ENCODE data around the gene RTEL1. TPM values are rescaled to one million over a fixed set of nuclear protein-coding genes. Genes with fewer than 3 reads are reported as not detected.

The RTEL1 gene
- total and polyA plus RNA-seq, 2 donors (not counting 1 experiment from before 2014, with no cell fraction given) = 15.1 to 32.6 TPM

DNA sequence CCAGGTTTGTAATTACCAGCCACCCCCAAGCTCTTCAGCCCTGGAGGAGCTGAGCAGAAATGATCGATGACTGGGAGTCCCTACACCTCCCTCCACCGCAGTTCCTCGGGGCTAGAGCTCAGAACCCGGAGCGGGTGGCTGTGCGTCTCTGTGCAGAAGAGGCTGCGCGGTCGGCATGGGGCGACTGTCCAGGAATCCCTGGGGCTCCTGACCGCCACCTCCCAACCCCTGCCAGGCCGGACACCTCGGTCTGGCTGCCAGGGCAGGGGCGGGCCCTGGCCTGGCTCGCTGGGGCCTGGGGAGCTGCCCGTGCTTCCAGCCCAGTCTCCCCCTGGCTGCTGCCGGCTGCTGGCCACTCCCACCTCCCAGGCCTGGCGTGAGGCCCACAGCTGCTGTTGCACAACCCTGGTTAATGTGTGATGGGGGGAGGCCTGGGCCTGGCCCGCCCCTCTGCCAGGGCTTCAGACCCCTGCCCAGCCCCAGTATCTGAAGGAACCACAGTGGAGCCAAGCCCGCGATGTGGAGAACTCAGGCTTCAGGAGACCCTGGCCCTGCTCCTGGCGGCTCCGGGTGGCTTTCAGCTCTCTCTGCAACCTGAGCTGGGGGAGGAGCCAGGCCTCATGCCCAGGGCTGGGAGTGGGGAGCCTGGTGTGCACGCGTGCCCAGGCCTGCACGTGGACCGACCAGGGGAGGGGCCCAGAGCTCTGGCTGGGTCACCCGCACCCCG lies 82.7 kb downstream of the RTEL1 start:
- peak overlapping the region; percentile 68 for H3K4me3 Mint-ChIP-seq
- Histone ChIP-seq H2AFZ (ENCODE audit: insufficient read depth, low read depth, low read length, poor library complexity, severe bottlenecking) (peak overlapping the region; percentile 70), H4K20me1 (ENCODE audit: control insufficient read depth, insufficient read depth, low read length, poor library complexity, severe bottlenecking) (peaks cover 17% of the 10 kb centered on the region), H3K36me3 (replicated peaks in 1 of 2; ENCODE audit: control extremely low read depth in 1 of 2, control insufficient read depth in 1 of 2, extremely low read depth in 1 of 2, insufficient read depth in 2 of 2, low read length in 1 of 2) (peaks cover 0 to 4% of the 10 kb centered on the region in 2 experiments), H3K4me3 (ENCODE audit: control extremely low read depth in 1 of 5, extremely low read depth in 1 of 5, insufficient read depth in 1 of 5, low read depth in 2 of 5, low read length in 4 of 5) (peak overlapping the region; percentile 23 to 64 (median 50)), H3K27me3 (replicated peaks in 1 of 4; ENCODE audit: control extremely low read depth in 1 of 4, control insufficient read depth in 3 of 4, insufficient read depth in 4 of 4, low read length in 3 of 4) (no peaks in the 10 kb centered on the region), H3K4me2 (replicated peaks; ENCODE audit: low read depth, low read length, poor library complexity, severe bottlenecking) (peak overlapping the region; percentile 95), H3K9me3 (ENCODE audit: control extremely low read depth in 1 of 3, control insufficient read depth in 2 of 3, insufficient read depth in 1 of 3, low read length in 2 of 3) (no peaks in the 10 kb centered on the region), H3K9ac (ENCODE audit: low read length) (peak overlapping the region; percentile 68), H3K27ac (ENCODE audit: low read length in 2 of 2) (no peak overlapping the region), H3K79me2 (ENCODE audit: control insufficient read depth, insufficient read depth, low read length) (peaks cover 3% of the 10 kb centered on the region), H3K4me1 (ENCODE audit: control insufficient read depth in 2 of 2, insufficient read depth in 2 of 2, low read length in 2 of 2) (peaks cover 34 to 42% of the 10 kb centered on the region in 2 donors)
- H3K9me3 Mint-ChIP-seq (ENCODE audit: insufficient read depth) = no peaks in the 10 kb centered on the region
- POLR2A ChIA-PET = interaction anchor here (0.9 kb wide), 2 partner anchors 38 to 115 kb away, joined by 3 read pairs; no protein-coding TSS in a partner anchor
- H3K4me1 Mint-ChIP-seq = peaks cover 14% of the 10 kb centered on the region
- H3K27me3 Mint-ChIP-seq = no peaks in the 10 kb centered on the region
- WGBS (ENCODE audit: insufficient coverage) = 18% methylated on average over 22 of the region's 29 CpGs
- intact Hi-C loops (cut with micrococcal nuclease) = no loop called here
- CTCF ChIA-PET = interaction anchor here (0.9 kb wide), 1 partner anchor 33 kb away, joined by 3 read pairs; the partner anchor contains the start of genes ARFRP1 and ZGPAT
- ATAC-seq (ENCODE audit: low read depth) (no peak), DNase-seq (peak; percentile 45)
- no peak overlapping the region for H3K27ac Mint-ChIP-seq
- no peak for TF ChIP-seq EZH2 (IDR thresholded peaks at IDR 0.05; ENCODE audit: borderline replicate concordance, insufficient read depth, low read depth, low read length, poor library complexity, severe bottlenecking)
- TF ChIP-seq, protein P1, sequence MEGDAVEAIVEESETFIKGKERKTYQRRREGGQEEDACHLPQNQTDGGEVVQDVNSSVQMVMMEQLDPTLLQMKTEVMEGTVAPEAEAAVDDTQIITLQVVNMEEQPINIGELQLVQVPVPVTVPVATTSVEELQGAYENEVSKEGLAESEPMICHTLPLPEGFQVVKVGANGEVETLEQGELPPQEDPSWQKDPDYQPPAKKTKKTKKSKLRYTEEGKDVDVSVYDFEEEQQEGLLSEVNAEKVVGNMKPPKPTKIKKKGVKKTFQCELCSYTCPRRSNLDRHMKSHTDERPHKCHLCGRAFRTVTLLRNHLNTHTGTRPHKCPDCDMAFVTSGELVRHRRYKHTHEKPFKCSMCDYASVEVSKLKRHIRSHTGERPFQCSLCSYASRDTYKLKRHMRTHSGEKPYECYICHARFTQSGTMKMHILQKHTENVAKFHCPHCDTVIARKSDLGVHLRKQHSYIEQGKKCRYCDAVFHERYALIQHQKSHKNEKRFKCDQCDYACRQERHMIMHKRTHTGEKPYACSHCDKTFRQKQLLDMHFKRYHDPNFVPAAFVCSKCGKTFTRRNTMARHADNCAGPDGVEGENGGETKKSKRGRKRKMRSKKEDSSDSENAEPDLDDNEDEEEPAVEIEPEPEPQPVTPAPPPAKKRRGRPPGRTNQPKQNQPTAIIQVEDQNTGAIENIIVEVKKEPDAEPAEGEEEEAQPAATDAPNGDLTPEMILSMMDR (IDR thresholded peaks at IDR 0.05) = no peak

DNA sequence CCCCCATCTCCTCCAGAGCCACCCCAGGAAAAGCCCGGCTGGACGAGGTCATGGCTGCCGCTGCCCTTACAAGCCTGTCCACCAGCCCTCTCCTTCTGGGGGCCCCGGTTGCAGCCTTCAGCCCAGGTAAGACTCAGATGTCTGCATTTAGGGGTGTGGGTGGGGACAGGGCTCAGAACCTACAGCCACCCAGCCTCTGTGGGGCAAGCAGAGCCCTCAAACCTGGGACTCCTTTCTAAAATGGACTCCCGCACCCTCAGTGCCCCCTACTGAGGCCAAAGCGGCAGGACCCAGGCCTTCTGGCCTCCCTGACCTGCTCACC lies 83.2 kb downstream of the RTEL1 start:
- Mint-ChIP-seq H3K27me3 (no peaks in the 10 kb centered on the region), H3K27ac (no peak overlapping the region), H3K4me3 (peak overlapping the region; percentile 49), H3K9me3 (ENCODE audit: insufficient read depth) (no peaks in the 10 kb centered on the region), H3K4me1 (peaks cover 9% of the 10 kb centered on the region)
- no peak overlapping the region for H2AFZ ChIP-seq (ENCODE audit: insufficient read depth, low read depth, low read length, poor library complexity, severe bottlenecking)
- H3K4me2 ChIP-seq (replicated peaks; ENCODE audit: low read depth, low read length, poor library complexity, severe bottlenecking) = peak overlapping the region; percentile 95
- peaks cover 28 to 36% of the 10 kb centered on the region in 2 donors for H3K4me1 ChIP-seq (ENCODE audit: control insufficient read depth in 2 of 2, insufficient read depth in 2 of 2, low read length in 2 of 2)
- no peak for DNase-seq
- POLR2A ChIA-PET = interaction anchor here (0.9 kb wide), 2 partner anchors 39 to 116 kb away, joined by 3 read pairs; no protein-coding TSS in a partner anchor
- peaks cover 17% of the 10 kb centered on the region for H4K20me1 ChIP-seq (ENCODE audit: control insufficient read depth, insufficient read depth, low read length, poor library complexity, severe bottlenecking)
- intact Hi-C loops (cut with micrococcal nuclease) = no loop called here
- CTCF ChIA-PET = interaction anchor here (0.9 kb wide), 1 partner anchor 33 kb away, joined by 3 read pairs; the partner anchor contains the start of genes ARFRP1 and ZGPAT
- TF ChIP-seq, protein P1 (IDR thresholded peaks at IDR 0.05) = no peak
- TF ChIP-seq EZH2 (IDR thresholded peaks at IDR 0.05; ENCODE audit: borderline replicate concordance, insufficient read depth, low read depth, low read length, poor library complexity, severe bottlenecking) = no peak
- no peak overlapping the region for H3K9ac ChIP-seq (ENCODE audit: low read length)
- H3K79me2 ChIP-seq (ENCODE audit: control insufficient read depth, insufficient read depth, low read length) = no peaks in the 10 kb centered on the region
- no peak for ATAC-seq (ENCODE audit: low read depth)
- WGBS (ENCODE audit: insufficient coverage) = 100% methylated on average over 2 of the region's 6 CpGs
- no peak overlapping the region for H3K27ac ChIP-seq (ENCODE audit: low read length in 2 of 2)
- peaks cover 0 to 4% of the 10 kb centered on the region in 2 experiments for H3K36me3 ChIP-seq (replicated peaks in 1 of 2; ENCODE audit: control extremely low read depth in 1 of 2, control insufficient read depth in 1 of 2, extremely low read depth in 1 of 2, insufficient read depth in 2 of 2, low read length in 1 of 2)
- H3K9me3 ChIP-seq (ENCODE audit: control extremely low read depth in 1 of 3, control insufficient read depth in 2 of 3, insufficient read depth in 1 of 3, low read length in 2 of 3) = no peaks in the 10 kb centered on the region
- no peak overlapping the region for H3K4me3 ChIP-seq (ENCODE audit: control extremely low read depth in 1 of 5, extremely low read depth in 1 of 5, insufficient read depth in 1 of 5, low read depth in 2 of 5, low read length in 4 of 5)
- no peaks in the 10 kb centered on the region for H3K27me3 ChIP-seq (replicated peaks in 1 of 4; ENCODE audit: control extremely low read depth in 1 of 4, control insufficient read depth in 3 of 4, insufficient read depth in 4 of 4, low read length in 3 of 4)
